Measurements from ENCODE around the gene BLOC1S1. TPM values are rescaled to one million over a fixed set of nuclear protein-coding genes. Genes with fewer than 3 reads are reported as not detected.

The BLOC1S1 gene
- total and polyA plus RNA-seq, 9 of the 15 experiments (the other 6 are each of a cell fraction or from before 2014, with no cell fraction given), result 75.2 to 161 (median 98.8) TPM

GRCh38 chr12:55724226-55724939, 8.5 kb downstream of the BLOC1S1 start (continued):
- TF ChIP-seq PATZ1 (CRISPR knock-in tag; IDR thresholded peaks at IDR 0.05; ENCODE audit: borderline replicate concordance) (0 out of 2 replicates have a peak, but pooled peaks have one; percentile 46), ZNF143 (CRISPR knock-in tag; IDR thresholded peaks at IDR 0.05) (no peak), ELK3 (CRISPR knock-in tag; IDR thresholded peaks at IDR 0.05) (no peak), ZNF436 (CRISPR knock-in tag; IDR thresholded peaks at IDR 0.05) (no peak), FOXP1 (CRISPR knock-in tag; IDR thresholded peaks at IDR 0.05) (no peak), MXI1 (IDR thresholded peaks at IDR 0.05; ENCODE audit: low read depth, low read length) (no peak), HMBOX1 (IDR thresholded peaks at IDR 0.05) (no peak), ZFPM2 (CRISPR knock-in tag; IDR thresholded peaks at IDR 0.05) (no peak), RNF2 (IDR thresholded peaks at IDR 0.05) (no peak), HDAC3 (IDR thresholded peaks at IDR 0.05; ENCODE audit: borderline replicate concordance, partially characterized antibody) (no peak), MCM2 (IDR thresholded peaks at IDR 0.05; ENCODE audit: low read depth) (no peak), U2AF1 (optimal IDR thresholded peaks at IDR 0.05; ENCODE audit: low read depth, low read length) (no peak), CBFB (CRISPR knock-in tag; IDR thresholded peaks at IDR 0.05) (no peak), TOE1 (IDR thresholded peaks at IDR 0.05; ENCODE audit: borderline replicate concordance) (no peak), TOE1 (CRISPR knock-in tag; IDR thresholded peaks at IDR 0.05; ENCODE audit: borderline replicate concordance, low read depth) (no peak), GTF2F1 (IDR thresholded peaks at IDR 0.05; ENCODE audit: low read depth, low read length) (no peak), MTA1 (IDR thresholded peaks at IDR 0.05; ENCODE audit: borderline replicate concordance) (no peak), LEF1 (IDR thresholded peaks at IDR 0.05) (no peak), ZNF707 (CRISPR knock-in tag; conservative IDR thresholded peaks at IDR 0.05) (no peak), TAF15 (IDR thresholded peaks at IDR 0.05; ENCODE audit: low read depth, low read length) (no peak), ZNF717 (CRISPR knock-in tag; IDR thresholded peaks at IDR 0.05) (no peak), ZNF408 (CRISPR knock-in tag; IDR thresholded peaks at IDR 0.05; ENCODE audit: low read depth) (no peak), ZNF224 (CRISPR knock-in tag; IDR thresholded peaks at IDR 0.05) (no peak), HMG20A (CRISPR knock-in tag; conservative IDR thresholded peaks at IDR 0.05) (no peak), HES1 (IDR thresholded peaks at IDR 0.05; ENCODE audit: low read depth) (no peak)
